Suppressor macrophage treated with lipopolysaccharide for 4 hours (primary cell): Measurements from ENCODE around the gene DOCK6.

Experiments used
- DNase-seq: peaks from one replicate; pipeline ENCODE4 v3.0.0-alpha.2; 2020

Gene DOCK6

DNA sequence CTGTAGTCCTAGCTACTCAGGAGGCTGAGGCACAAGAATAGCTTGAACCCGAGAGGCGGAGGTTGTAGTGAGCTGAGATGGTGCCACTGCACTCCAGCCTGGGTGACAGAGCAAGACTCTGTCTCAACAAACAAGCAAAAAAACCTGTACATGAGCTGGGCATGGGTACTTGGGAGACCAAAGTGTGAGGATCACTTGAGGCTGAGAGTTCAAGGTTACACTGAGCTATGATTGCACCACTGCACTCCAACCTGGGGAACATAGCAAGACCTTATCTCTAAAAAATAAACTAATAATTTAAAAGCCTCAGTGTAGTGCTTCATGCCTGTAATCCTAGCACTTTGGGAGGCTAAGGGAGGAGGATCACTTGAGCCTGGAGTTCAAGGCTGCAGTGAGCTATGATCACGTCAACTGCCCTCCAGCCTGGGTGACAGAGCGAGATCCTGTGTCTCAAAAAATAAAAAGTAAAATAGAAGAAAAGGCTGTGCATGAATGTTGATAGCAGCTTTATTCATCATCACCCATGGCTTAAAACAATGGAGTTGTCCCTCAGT is 12.3 kb upstream of the DOCK6 start:
- DNase-seq: no peak

DNA sequence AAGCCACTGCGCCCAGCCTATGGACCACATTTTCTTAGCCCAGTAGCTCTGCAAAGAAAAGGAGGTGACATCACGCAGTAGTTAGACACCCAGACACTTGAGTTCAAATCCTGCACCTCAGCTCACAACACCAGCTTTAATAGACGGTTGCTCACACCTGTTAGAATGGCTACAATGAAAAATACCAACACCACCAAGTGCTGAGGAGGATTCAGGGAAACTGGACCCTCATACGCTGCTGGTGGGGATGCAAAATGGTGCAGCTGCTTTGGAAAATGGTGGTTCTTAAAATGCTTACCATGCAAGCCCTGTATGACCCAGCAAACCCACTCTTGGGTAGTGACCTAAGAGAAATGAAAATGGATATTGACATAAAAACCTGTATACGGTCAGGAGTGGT is 11.7 kb upstream of the DOCK6 start:
- no peak for DNase-seq

DNA sequence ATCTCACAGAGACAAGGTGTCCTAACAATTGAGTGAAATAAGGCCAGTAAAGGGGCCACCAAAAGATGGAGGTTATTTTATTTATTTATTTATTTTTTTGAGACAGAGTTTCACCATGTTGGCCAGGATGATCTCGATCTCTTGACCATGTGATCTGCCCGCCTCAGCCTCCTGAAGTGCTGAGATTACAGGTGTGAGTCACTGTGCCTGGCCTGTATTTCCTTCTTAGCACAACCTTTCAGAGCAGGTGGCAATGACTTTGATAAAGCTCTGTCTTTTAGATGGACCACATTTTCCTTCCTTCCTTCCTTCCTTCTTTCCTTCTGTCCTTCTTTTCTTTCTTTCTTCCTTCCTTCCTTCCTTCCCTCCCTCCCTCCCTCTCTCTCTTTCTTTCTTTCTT is 11.0 kb upstream of the DOCK6 start:
- DNase-seq: no peak

DNA sequence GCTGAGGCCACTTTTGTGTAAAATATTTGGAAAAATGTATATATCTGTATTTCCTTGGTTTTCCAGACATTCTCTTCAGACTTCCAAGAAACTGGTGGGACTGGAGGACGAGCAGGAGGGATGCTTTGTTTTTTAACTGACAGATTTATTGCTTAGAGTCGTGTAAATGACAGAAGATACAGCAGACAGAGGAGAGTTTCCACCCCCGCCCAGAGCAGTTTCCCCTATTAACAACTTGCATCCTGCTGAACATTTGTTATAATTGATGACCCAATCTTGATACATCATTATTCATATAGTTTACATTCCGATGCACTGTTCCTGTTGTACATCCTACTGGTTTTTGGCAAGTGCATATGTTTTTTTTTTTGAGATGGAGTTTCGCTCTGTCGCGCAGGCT is 7.1 kb upstream of the DOCK6 start:
- DNase-seq: no peak

DNA sequence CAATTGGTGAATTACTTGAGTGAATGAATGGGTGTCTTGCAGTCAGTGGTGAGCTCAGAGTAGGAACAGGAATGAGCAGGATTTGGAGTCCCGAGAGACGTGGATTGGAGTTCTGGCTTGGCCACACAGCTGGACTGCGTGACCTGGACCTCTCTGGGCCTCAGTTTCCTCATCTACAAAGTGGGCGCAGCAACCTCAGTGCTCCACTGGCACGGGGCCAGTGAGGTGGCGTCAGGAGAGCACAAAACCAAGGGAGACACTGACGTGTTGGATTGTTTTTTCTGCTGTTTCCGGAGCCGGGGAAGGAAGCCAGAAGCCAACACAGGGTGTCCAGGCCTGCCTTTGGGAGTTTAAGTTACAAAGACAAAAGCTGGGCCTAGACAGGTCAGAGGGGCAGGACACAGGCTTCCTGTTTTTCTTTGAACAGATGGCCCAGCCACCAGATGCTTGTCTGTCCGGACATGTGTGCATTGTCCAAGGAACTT is 6.5 kb upstream of the DOCK6 start:
- no peak for DNase-seq

- DNase-seq: no peak
Observed at GRCh38 chr19:11267316-11268085, 5.2 kb upstream of the DOCK6 start.

DNA sequence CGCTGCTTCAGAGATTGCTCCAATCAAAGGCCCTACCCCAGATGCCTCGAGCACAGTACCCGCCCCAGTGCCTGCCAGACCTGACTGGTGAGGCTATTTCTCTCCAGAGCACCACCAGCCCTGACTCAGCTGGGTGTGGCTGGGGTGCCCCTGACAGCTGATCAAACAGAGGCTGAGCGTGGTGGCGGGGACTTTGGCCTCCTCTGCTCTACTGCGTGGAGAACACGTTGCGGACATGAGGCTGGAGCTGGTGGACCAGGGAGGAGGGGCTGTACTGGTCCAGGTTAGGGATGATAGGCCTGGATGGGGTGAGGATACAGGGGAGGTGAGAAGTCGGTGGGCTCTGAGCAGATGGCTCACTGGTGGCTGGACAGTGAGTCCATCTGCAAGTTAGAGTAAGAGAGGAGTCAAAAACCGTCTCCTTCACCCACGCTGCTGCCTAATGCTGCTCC is 3.5 kb upstream of the DOCK6 start:
- DNase-seq: no peak

GRCh38 chr19:11265177-11265784 is 3.0 kb upstream of the DOCK6 start:
- no peak for DNase-seq

- no peak for DNase-seq
Observed at GRCh38 chr19:11264452-11265176, 2.3 kb upstream of the DOCK6 start.

- DNase-seq: no peak
Observed at GRCh38 chr19:11263726-11264125, 1.4 kb upstream of the DOCK6 start.

DNA sequence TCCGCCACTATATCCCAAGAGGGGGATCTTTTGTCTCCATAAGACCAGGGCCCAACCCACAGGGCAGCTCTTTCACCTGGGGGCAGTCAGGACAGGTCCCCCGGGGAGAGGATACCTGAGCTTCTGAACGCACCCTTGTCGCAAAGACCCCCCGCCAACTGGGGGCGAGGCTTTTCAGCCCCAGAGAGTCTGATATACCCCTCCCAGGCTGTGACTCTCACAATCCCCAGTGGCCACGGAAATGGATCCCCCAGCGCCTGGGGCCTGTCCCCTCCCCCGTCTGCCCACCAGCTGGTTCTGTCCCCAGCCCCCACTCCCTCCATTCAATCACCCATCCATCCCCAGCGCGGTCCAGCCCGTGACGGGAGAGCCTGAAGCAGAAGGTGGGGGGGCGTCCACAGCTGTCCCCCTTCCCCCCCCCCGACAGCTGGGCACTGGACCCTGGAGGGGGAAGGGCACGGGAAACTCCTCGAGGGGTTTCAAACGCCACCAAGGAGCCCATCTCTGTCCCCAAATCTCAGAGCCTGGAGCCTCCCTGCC is 823 bp downstream of the DOCK6 start:
- DNase-seq: no peak

- DNase-seq: no peak
Observed at GRCh38 chr19:11260996-11261395, 1.3 kb downstream of the DOCK6 start.

DNA sequence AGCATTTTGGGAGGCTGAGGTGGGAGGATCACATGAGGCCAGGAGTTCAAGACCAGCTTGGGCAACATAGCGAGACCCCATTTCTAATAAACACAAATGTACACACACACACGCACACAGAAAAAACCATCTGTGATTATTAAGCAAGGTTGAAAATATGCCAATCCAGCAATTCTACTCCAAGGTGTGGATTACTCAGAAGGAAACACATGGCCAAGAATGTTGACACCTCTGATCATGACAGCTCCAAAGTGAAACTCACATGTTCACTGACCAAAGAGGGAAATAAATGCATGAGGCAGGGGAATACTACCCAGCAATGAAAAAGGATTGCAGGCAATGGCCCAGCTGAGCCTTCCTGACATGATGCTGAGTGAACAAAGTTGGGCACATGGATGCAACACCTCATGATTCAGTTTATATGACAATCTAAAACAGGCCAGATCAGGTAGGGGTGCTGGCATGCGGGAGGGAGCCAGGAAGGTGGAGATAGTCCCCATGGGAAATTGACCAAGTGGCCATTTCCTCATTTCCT is 4.4 kb downstream of the DOCK6 start:
- no peak for DNase-seq

- no peak for DNase-seq
Observed at GRCh38 chr19:11256189-11256588, 6.1 kb downstream of the DOCK6 start.

DNA sequence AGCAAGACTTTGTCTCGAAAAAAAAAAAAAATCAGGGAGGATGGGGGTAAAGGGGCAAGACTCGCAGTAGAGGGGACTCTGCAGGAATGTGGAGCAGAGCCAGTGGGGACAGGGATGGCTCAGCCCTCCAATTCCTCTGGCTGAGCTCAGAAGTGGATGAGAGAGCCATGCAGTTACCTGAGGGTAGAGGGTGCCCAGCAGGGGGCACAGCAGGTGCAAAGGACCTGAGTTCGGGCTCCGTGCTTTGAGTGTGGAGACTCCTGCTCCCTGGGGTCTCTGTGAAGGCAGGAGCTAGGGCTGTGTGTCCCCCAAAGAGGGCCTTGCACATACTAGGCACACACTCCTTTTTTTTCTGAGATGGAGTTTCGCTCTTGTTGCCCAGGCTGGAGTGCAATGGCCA is 7.7 kb downstream of the DOCK6 start:
- no peak for DNase-seq

- DNase-seq: no peak
Observed at GRCh38 chr19:11252665-11253355, 9.5 kb downstream of the DOCK6 start.

DNA sequence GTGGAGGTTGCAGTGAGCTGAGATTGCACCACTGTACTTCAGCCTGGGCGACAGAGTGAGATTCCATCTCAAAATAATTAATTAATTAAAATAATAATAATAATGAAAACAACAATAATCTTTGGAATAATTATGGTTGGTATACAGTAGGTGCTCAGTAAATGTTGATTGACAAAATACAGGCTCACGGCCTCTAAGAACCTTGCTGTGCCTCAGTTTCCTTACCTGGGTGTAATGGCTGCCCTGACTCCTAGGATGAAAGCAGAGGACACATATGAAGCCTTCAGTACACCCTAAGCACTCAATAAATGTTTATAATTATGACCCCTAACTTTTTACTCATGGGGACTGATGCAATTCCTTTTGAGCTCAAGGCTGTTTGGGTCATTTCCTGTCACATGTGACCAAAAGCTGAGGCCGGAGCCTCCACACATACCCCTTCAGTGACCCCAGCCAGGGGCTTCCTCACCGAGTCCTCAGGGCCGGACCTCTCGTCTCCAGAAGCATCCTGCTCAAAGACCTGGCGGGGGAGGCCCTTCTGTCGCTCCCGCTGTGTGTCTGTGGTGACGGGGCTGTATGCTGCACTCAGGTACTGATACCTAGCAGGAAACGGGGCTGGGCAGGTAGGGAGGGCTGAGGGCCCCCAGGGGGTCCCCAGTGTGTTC is 10.5 kb downstream of the DOCK6 start:
- DNase-seq: no peak

GRCh38 chr19:11251217-11251616 is 11.1 kb downstream of the DOCK6 start:
- no peak for DNase-seq

GRCh38 chr19:11248852-11249251 is 13.5 kb downstream of the DOCK6 start:
- no peak for DNase-seq

DNA sequence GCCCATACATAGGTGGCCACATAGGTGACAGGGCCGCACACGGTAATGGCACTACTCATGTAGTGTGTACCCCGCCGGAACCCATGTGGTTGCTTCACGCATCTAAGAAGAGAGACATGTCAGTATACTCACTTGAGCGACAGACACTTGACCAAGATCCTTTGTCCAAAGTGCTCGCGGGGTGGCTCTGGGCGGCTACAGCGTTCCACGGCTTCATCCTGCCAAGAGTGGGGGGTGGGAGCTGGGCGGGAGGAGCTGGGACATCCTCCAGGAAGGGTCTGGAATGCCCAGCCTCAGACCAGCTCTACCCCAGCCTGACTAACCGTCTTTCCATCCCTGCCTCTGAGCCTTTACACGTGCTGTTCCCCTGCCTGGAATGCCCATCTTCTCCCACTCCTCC is 14.4 kb downstream of the DOCK6 start:
- no peak for DNase-seq

- no peak for DNase-seq
Observed at GRCh38 chr19:11247391-11247790, 14.9 kb downstream of the DOCK6 start.

- DNase-seq: no peak
Observed at GRCh38 chr19:11246941-11247340, 15.4 kb downstream of the DOCK6 start.
